Measurements from ENCODE around the gene LYRM1.
"Not testable (repeated sequence)": the region's sequence is repeated elsewhere in the genome, so short reads cannot be mapped to it uniquely, and the experiment has no call there.

Gene LYRM1

DNA sequence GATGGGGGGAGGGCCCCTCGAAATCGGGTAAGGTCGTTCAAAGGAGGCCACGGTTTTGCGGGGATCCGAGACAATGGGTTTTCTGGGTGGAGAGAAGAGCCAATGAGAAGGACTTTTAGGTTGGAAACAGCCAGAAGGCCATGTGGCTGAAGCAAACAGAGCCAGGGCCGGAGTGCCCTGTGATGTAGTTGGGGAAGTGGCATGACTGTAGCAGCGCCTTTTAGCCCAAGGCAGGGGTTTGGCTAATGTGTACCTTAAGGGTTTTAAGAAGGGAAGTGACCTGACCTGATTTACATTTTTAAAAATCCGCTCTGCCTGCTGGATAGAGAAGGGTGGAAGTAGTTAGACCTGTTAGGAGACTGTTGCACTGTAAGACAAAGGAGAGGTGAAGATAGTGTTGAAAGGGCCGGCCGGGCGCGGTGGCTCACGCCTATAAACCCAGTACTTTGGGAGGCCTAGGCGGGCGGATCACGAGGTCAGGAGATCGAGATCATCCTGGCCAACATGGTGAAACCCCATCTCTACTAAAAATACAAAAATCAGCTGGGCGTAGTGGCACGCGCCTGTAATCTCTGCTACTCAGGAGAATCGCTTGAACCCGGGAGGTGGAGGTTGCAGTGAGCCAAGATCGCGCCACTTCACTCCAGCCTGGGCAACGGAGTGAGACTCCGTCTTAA lies 1.0 kb downstream of the LYRM1 start:
- no peak for DNase-seq (ENCODE audit: low read depth in 3 of 3)

DNA sequence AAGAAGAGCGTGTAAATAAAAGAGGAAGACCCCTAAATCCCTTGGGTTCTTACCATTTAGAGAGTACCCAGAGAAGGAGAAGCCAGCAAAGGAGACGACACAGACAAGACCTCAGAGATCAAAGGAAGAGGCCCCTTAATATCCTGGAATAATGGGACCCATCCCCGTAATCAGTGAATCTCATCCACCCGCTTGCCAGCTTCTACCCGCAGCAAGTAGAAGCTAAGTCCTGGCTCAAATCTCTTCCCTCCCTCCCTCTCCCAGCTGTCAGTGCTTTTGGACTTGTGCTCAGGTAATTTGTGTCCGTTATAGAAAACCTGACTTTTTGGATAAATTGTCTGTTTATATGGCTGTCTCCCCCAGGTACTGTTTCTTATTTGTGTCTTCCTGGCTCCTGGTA lies 1.9 kb downstream of the LYRM1 start:
- DNase-seq (ENCODE audit: low read depth in 3 of 3): no peak

DNA sequence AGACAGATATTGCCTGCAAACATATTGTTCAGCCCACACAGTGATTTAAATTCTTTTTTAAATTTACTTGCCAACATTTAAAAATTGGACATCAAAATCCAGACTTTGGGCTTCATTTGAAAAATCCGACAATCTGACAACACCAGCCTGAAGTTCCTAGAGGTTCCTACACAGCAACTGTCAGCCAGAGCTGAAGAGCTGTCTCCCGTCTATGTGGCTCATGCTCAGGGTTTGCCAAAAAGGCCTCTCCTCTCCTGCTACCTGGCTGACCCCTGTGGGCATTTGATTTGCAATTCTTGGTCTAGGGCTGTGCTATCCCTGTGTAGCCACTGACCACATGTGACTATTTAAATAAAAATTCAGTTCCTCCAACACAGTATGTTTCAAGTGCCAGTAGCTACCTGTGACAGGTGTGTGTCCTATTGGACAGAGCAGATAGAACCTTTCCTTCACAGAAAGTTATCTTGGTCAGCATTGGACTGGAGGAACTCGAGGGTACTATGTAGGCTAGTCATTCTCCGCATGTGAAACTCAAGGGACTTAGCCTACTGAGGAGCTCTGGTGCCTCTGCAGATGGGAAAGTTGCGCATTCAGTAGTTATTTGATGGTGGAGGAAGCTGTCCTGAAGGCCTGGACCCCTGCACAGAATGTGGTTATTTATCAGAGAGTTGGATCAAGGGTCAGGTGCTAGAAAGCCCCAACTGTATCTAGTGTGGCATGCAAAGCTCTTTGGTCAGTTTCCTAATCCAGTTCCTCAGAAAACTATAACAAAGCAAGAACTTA lies 2.7 kb downstream of the LYRM1 start:
- DNase-seq (ENCODE audit: low read depth in 3 of 3): no peak

DNA sequence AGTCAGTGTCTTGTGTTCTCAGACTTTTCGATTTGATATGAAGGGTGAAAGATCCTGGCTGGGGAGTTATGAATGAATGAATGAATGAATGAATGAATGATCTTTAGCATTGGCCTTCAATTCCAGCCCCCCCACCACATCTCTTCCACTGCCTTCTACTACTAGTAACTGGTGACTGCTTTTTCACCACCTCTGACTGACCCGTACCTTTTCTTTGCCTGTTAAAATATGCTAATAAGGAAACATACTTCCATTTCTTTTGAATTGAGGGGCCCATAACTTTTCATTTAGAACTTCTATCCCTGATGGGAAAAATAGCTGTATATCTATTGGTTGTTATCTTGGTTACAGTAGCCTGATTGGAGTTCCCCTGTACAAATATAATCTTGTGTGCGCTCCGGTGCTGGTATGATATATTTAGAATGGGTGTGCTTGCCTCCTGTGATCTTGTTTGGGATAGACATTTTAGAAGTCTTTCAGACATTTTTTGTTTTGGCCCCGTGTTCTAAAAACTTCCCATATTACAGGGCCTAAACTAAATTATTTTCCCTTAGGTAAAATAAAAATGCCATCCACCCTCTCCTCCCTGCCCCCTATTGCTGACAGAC lies 3.4 kb downstream of the LYRM1 start:
- DNase-seq (ENCODE audit: low read depth in 3 of 3): no peak

DNA sequence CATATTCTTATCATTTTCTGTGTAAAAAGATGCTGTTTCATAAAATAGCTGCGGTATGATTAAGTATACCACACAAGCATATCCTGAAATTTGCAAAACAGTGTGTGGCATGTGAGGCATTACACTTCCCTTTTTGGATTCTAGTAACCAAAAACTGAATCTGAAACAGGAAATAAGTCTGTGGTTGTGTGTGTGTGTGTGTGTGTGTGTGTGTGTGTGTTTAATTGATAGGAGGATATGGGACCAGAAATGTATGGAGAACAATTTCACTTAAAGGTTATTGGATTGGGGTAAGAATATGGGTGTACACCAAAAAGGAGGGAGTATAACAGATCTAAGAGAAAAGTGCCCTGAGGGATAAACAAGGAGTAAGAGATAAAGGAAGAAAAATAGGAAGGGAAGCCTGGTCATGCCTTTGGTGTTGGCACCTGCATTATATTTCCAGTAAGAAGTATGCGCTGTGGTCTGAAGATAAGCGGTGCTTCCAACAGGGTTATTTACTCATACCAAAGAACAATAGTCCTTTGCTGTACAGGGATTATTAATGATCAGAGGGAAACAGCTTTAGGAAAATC lies 4.0 kb downstream of the LYRM1 start:
- DNase-seq (ENCODE audit: low read depth in 3 of 3): peak in 1 of 3 experiments; percentile 5

DNA sequence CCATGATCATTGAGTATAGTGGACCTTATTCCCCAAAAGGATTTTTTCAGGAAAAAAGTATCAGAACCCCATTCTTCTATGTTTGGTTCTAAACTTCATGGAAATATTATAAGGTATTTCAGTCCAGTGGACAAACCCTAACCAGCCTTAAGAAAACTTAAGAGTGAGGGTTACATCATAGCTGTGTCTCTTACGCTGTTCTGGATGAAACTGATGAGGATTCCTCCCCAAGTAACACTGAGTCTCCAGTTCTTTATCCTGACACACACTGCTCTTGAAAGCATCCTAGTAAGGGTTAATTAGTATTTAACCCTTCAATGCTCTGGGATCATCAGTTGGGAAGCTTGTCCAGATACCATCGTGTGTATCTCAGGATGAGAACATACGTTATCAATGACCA lies 5.0 kb downstream of the LYRM1 start:
- no peak for DNase-seq (ENCODE audit: low read depth in 3 of 3)

DNA sequence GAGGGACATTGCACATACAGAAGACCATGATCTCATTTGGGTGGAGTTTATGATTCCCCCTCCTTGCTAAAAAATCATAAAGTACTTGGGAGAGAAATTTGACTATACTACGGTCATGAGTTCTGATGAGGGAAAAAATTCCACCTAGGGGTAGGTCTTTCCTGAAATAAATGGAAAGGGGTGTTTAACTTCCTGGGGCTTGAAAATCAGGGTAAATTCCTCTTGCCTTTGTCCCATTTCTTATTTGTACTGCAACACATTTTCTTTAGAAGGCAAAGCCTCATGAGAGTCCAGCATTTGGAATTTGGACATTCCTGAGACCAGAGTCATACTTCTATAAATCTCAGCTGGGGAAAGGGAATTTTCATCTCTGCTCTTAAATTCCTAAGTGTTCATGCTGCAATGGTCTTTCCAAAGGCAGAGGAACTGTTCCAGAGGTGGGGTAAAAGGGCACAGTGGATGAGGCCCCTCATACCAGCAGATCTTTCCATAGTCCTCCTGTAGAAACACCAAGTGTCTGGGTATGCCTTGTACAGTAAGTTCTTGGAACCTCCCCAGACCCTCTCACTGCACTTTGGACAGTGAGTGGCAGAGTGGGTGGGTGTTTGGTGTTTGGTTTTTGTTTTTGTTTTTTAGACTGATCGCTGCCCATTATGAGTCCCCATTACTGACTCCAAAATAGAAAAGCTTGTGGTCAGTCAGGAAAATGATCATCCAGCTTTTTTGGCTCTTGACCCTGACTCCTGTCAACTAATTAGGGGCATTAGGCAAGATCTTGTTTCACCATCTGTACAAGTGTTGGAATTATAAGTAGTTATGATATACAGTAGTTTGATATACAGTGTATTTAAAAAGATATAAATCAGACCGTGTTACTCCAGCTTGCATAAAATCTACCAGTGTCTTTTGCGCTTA lies 6.0 kb downstream of the LYRM1 start:
- no peak for DNase-seq (ENCODE audit: low read depth in 3 of 3)

GRCh38 chr16:20910781-20911321 lies 10.3 kb downstream of the LYRM1 start:
- no peak for DNase-seq (ENCODE audit: low read depth in 3 of 3)

- DNase-seq (ENCODE audit: low read depth in 3 of 3): no peak
These were observed 10.8 kb downstream of the LYRM1 start for GRCh38 chr16:20911361-20911760.

- DNase-seq (ENCODE audit: low read depth in 3 of 3): no peak
These were observed 15.7 kb downstream of the LYRM1 start for GRCh38 chr16:20916289-20916688.

GRCh38 chr16:20916942-20917341 lies 16.4 kb downstream of the LYRM1 start:
- no peak for DNase-seq (ENCODE audit: low read depth in 3 of 3)

DNA sequence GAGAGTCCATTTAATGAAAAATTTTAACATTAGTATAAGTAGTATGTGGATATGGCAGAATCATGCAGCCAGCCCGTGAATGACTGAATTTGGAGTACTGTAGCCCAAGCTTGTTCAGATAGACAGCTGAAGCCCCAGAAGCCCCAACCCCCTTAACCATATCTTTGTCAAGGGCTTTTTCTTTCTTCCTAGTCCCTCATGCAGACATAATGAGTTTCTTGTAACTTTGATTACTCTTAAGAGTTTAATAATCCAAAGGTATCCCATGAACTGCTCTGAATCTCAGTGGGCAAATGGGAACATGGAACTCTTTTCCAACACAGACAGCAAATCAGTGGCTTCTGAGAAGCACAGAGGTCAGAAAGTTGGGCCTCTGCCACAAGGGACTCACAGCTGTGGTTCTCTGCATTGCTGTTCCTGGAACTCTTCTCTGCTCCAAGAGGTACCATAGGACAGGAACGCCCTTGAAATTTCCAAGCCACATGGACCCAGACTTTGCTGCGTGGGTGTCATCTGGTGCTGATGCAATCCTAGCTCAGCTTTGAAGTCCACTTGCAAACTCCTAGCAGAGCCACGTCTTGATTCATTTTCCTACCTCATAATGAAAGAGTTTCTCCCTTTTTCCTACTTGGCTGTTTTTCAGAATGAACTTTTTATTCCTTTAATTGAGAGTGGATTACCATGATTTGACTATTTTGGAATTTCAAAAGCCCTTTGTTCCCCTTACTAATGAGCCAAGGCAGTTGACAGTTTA lies 18.1 kb downstream of the LYRM1 start:
- no peak for DNase-seq (ENCODE audit: low read depth in 3 of 3)

DNA sequence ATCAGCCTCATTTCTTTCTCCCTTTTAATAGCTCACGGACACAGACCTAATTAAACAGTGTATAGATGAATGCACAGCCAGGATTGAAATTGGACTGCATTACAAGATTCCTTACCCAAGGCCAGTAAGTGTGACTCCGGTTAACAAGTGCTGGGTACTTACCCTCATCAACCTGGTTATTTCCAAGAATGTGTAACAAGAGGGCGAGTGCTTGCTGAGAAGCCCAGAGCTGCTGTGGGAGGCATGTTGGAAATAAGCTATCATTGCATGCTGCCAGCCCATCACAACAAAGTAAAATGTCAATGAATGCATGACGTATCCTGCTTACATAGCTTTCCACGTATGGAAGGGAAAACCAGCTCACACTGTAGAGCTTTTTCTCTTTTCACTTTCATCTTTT lies 19.5 kb downstream of the LYRM1 start:
- no peak for DNase-seq (ENCODE audit: low read depth in 3 of 3)

DNA sequence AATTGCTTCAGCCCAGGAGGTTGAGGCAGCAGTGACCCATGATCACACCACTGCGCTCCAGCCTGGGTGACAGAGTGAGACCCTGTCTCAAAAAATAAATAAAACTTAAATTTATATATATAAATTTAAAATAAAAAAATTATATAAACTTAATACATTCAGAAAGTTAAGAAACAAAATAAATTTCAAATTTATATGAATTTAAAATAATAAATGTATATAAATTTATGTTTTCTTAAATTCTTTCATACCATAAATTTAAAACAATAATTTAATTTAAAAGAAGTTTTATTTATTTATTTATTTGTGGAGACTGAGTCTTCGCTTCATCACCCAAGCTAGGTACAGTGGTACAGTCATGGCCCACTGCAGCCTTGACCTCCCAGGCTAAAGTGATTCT lies 20.2 kb downstream of the LYRM1 start:
- no peak for DNase-seq (ENCODE audit: low read depth in 3 of 3)

DNA sequence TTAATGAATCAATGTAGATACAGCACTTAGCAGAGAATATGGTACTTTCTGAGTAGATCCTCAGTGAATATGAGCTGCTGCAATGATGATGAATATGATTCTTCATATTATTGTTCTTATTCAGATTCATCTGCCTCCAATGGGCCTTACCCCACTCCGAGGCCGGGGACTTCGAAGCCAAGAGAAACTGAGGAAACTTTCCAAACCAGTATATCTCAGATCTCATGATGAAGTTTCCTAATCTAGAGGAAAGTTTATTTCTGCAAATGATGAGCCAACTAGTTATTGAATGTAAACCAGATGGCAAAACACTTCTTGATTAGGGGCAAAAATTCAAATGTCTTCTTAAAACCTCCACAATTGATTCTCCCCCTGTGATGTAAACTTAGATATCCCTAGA lies 23.3 kb downstream of the LYRM1 start:
- DNase-seq (ENCODE audit: low read depth in 3 of 3): no peak

DNA sequence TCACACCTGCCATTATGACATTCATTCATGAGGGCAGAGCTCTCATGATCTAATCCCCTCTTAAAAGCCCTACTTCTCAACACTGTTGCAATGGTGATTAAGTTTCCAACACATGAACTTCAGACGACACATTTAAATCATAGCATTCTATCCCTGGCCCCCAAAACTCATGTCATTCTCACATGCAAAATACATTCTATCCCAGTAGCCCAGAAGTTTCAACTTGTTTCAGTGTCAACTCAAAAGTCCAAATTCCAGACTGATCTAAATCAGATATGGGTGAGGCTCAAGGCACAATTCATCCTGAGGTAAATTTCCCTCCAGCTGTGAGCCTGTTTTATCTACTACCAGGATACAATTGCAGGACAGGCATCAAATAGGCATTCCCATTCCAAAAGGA lies 25.2 kb downstream of the LYRM1 start:
- no peak for DNase-seq (ENCODE audit: low read depth in 3 of 3)

DNA sequence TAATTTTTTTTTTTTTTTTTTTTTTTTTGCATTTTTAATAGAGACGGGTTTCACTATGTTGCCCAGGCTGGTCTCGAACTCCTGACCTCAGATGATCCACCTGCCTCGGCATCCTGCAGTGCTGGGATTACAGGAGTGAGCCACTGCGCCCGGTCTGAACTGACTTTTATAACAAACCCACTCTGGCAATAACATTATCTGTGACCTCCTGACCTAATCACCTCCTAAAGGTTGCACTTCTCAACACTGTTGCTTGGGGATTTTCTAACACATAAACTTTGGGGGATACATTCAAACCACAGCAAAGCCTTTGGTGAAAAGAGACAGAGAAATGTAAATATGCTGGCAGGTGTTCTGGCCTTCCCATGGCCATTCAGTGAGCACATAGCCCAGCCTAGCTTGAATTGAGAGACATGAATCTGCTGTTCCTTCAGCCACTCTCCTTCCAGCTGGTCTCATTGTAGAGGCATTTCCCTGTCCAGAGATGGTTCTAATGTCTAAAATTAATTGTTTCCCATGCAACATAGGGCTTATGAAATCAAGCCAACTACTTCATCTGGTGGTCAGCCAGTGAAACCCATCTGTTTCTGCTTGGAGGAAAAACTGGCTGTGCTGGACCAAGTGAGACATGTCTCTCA lies 28.3 kb downstream of the LYRM1 start:
- DNase-seq (ENCODE audit: low read depth in 3 of 3): no peak

GRCh38 chr16:20929676-20930364 lies 29.2 kb downstream of the LYRM1 start:
- not testable (repeated sequence) for DNase-seq (ENCODE audit: low read depth in 3 of 3)

GRCh38 chr16:20930365-20930690 lies 29.8 kb downstream of the LYRM1 start:
- DNase-seq (ENCODE audit: low read depth in 3 of 3): no peak

Data from stimulated activated CD4-positive, alpha-beta T cell treated with anti-CD3 and anti-CD28 coated beads, TNF-alpha, amount 100 ng/mL, for 4 hours (primary cell).